Trophoblast cell (in vitro differentiated cells and primary cell): Measurements from ENCODE around the gene ARNT2.

Source experiments
- DNase-seq, 2 donors: peaks; one replicate each; pipeline ENCODE4 v3.0.0-alpha.2; 2016
- H2AFZ ChIP-seq: 2 replicates; pipeline ENCODE4 v1.6.1; 2013; ENCODE audit warnings: low read length, moderate library complexity, mild to moderate bottlenecking; ENCODE audit not compliant: insufficient read depth, poor library complexity
- H2AK5ac ChIP-seq: 2 replicates; pipeline ENCODE4 v1.6.1; 2013; ENCODE audit warnings: mild to moderate bottlenecking, low read length
- H2BK120ac ChIP-seq: 2 replicates; pipeline ENCODE4 v1.6.1; 2013; ENCODE audit warnings: low read length, mild to moderate bottlenecking, moderate library complexity; ENCODE audit not compliant: insufficient read depth, poor library complexity
- H2BK12ac ChIP-seq: 2 replicates; pipeline ENCODE4 v1.6.1; 2013; ENCODE audit warnings: mild to moderate bottlenecking, low read length, moderate library complexity
- H2BK5ac ChIP-seq: 2 replicates; pipeline ENCODE4 v1.6.1; 2013; ENCODE audit warnings: low read length, low read depth, moderate library complexity, mild to moderate bottlenecking; ENCODE audit not compliant: poor library complexity
- H3K14ac ChIP-seq: 2 replicates; pipeline ENCODE4 v1.6.1; 2013; ENCODE audit warnings: mild to moderate bottlenecking, low read length
- H3K18ac ChIP-seq: 2 replicates; pipeline ENCODE4 v1.6.1; 2013; ENCODE audit warnings: mild to moderate bottlenecking, low read length
- H3K23ac ChIP-seq: 2 replicates; pipeline ENCODE4 v1.6.1; 2013; ENCODE audit warnings: low read length
- H3K27ac ChIP-seq: 2 replicates; pipeline ENCODE4 v1.5.1; 2013; ENCODE audit warnings: low read depth, mild to moderate bottlenecking, inconsistent platforms, low read length, moderate library complexity
- H3K27me3 ChIP-seq: 2 replicates; pipeline ENCODE4 v1.6.1; 2013; ENCODE audit warnings: inconsistent platforms, mild to moderate bottlenecking, low read length, moderate library complexity; ENCODE audit not compliant: insufficient read depth
- H3K36me3 ChIP-seq, 2 experiments: 1 replicate in 1 of 2; 2 replicates in 1 of 2; pipeline ENCODE4 v1.6.1; 2013; ENCODE audit warnings: low read length in 2 of 2, mild to moderate bottlenecking in 2 of 2, moderate library complexity in 1 of 2; ENCODE audit not compliant: insufficient read depth in 2 of 2, control insufficient read depth in 1 of 2
- H3K4ac ChIP-seq: 2 replicates; pipeline ENCODE4 v1.6.1; 2013; ENCODE audit warnings: low read depth, mild to moderate bottlenecking, low read length, moderate library complexity
- H3K4me1 ChIP-seq, 2 experiments: 1 replicate in 1 of 2; 2 replicates in 1 of 2; pipeline ENCODE4 v1.6.1; 2013; ENCODE audit warnings: low read length in 2 of 2, mild to moderate bottlenecking in 2 of 2, moderate library complexity in 1 of 2; ENCODE audit not compliant: insufficient read depth in 2 of 2, control insufficient read depth in 1 of 2
- H3K4me2 ChIP-seq: 2 replicates; pipeline ENCODE4 v1.6.1; 2013; ENCODE audit warnings: inconsistent platforms, mild to moderate bottlenecking, low read length, moderate library complexity
- H3K4me3 ChIP-seq: 2 replicates; pipeline ENCODE4 v1.5.1; 2013; ENCODE audit warnings: mild to moderate bottlenecking, low read depth, low read length, inconsistent platforms
- H3K79me1 ChIP-seq: one replicate; pipeline ENCODE4 v1.6.1; 2013; ENCODE audit warnings: low read length
- H3K79me2 ChIP-seq: 2 replicates; pipeline ENCODE4 v1.6.1; 2013; ENCODE audit warnings: low read length, mild to moderate bottlenecking; ENCODE audit not compliant: control insufficient read depth, insufficient read depth, poor library complexity
- H3K9ac ChIP-seq: 2 replicates; pipeline ENCODE4 v1.6.1; 2013; ENCODE audit warnings: mild to moderate bottlenecking, low read length
- H3K9me3 ChIP-seq: 2 replicates; pipeline ENCODE4 v1.6.1; 2013; ENCODE audit warnings: low read depth, mild to moderate bottlenecking, control low read depth, inconsistent platforms, low read length; ENCODE audit not compliant: insufficient read depth
- H4K12ac ChIP-seq: 2 replicates; pipeline ENCODE4 v1.6.1; 2013; ENCODE audit warnings: low read depth, mild to moderate bottlenecking, low read length, moderate library complexity
- H4K8ac ChIP-seq: 2 replicates; pipeline ENCODE4 v1.6.1; 2013; ENCODE audit warnings: low read depth, mild to moderate bottlenecking, low read length, moderate library complexity
- H4K91ac ChIP-seq: one replicate; pipeline ENCODE4 v1.6.1; 2013; ENCODE audit warnings: low read depth, mild to moderate bottlenecking, low read length, moderate library complexity
- WGBS: extraction: QIAGEN DNeasy Blood & Tissue Kit; methylation state at CpG from one replicate; pipeline ENCODE4 v1.1.7; 2013; ENCODE audit warnings: missing lambda C conversion rate; ENCODE audit not compliant: insufficient read length, insufficient coverage; ENCODE audit errors: extremely low coverage; 5-methylcytosine and 5-hydroxymethylcytosine counted together

ARNT2 gene

DNA sequence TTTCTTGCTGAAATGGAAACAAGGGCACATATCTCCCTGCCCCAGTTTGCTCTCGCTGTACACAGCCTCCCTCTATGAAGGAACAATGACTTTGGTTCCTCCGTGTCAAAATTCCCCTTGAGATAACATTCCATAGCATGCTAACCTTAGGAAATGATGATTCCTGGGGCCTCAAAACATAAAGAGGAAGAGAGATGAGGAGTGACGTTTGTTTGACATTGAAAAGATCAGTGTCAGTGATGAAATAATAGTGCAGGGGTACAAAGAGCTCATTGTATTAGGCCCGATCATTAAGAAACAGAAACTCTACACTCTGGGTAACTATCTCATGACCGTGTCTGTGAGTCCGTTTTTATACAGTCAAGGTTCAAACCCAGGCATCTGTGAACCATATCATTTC is 55.2 kb downstream of the ARNT2 start:
- Histone ChIP-seq H2BK120ac (no peak overlapping the region), H2BK12ac (no peak overlapping the region), H3K9ac (no peak overlapping the region), H3K14ac (no peak overlapping the region), H3K4me3 (no peak overlapping the region), H3K79me2 (no peaks in the 10 kb centered on the region), H3K4me1 (no peaks in the 10 kb centered on the region), H3K27me3 (no peaks in the 10 kb centered on the region), H2BK5ac (no peak overlapping the region), H4K12ac (no peak overlapping the region), H3K79me1 (no peaks in the 10 kb centered on the region), H3K4me2 (no peak overlapping the region), H2AFZ (no peak overlapping the region), H3K4ac (no peak overlapping the region), H3K36me3 (no peaks in the 10 kb centered on the region), H4K8ac (no peak overlapping the region), H3K23ac (no peak overlapping the region), H4K91ac (no peak overlapping the region), H3K18ac (no peak overlapping the region), H3K27ac (no peak overlapping the region), H3K9me3 (peaks cover 2% of the 10 kb centered on the region), H2AK5ac (no peak overlapping the region)
- no peak for DNase-seq
- no CpG with 5 or more reads among the region's 6 CpGs for WGBS

- no peak overlapping the region for H3K4me2 ChIP-seq
- H2BK12ac ChIP-seq = no peak overlapping the region
- peaks cover 2% of the 10 kb centered on the region for H3K9me3 ChIP-seq
- no peaks in the 10 kb centered on the region for H3K79me1 ChIP-seq
- H4K91ac ChIP-seq = no peak overlapping the region
- H3K27ac ChIP-seq = no peak overlapping the region
- H2BK5ac ChIP-seq = no peak overlapping the region
- no peak overlapping the region for H4K8ac ChIP-seq
- no peak overlapping the region for H2AFZ ChIP-seq
- no peaks in the 10 kb centered on the region for H3K79me2 ChIP-seq
- H3K18ac ChIP-seq = no peak overlapping the region
- no peaks in the 10 kb centered on the region for H3K4me1 ChIP-seq
- no peak for DNase-seq
- no CpG with 5 or more reads among the region's 3 CpGs for WGBS
- H3K23ac ChIP-seq = no peak overlapping the region
- no peak overlapping the region for H2BK120ac ChIP-seq
- H3K14ac ChIP-seq = no peak overlapping the region
- no peaks in the 10 kb centered on the region for H3K27me3 ChIP-seq
- no peak overlapping the region for H2AK5ac ChIP-seq
- no peak overlapping the region for H4K12ac ChIP-seq
- H3K4me3 ChIP-seq = no peak overlapping the region
- no peak overlapping the region for H3K4ac ChIP-seq
- H3K36me3 ChIP-seq = no peaks in the 10 kb centered on the region
- H3K9ac ChIP-seq = no peak overlapping the region
Observed at GRCh38 chr15:80459818-80460217, 55.6 kb downstream of the ARNT2 start.

DNA sequence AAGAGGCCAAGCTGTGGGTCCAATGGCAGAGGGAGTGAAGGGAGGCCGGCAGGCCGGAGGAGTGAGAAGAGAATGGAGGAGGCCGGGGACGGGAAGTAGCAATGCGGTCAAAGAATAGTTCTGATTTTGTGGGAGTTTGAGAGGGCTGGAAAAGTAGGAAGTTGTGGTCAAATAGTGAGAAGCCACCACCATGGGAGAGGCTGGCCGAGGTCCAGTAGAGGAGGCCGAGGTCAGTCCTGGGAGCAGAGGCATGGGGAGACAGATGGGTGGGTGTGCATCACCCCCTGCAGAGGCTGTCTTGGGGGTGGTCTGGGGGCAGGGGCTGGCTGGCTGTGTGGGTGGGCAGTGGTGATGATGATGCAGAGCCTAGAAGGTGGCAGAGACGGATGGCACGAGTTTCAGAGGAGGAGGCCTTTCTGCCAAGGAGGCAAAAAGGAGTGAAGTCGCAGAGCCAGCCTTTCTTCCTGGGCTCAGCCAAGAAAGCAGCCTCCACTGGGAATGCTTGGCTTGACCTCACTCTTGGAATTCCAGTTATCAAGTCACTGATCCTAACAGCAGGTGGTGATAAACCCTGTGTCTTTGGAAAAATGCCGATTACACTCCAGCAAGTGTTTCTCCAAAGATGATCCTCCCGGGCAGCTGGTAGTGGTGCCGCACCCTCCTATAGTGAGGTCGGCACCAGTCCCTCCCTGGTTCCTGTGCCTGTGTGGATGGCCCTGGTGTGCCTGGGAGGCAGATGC is 57.3 kb downstream of the ARNT2 start:
- Histone ChIP-seq H2BK5ac (no peak overlapping the region), H2AFZ (no peak overlapping the region), H3K27me3 (no peaks in the 10 kb centered on the region), H4K8ac (no peak overlapping the region), H3K4ac (no peak overlapping the region), H3K9me3 (peaks cover 2% of the 10 kb centered on the region), H3K18ac (no peak overlapping the region), H4K12ac (no peak overlapping the region), H3K9ac (no peak overlapping the region), H2AK5ac (no peak overlapping the region), H3K36me3 (no peaks in the 10 kb centered on the region), H3K4me3 (no peak overlapping the region), H3K14ac (no peak overlapping the region), H3K79me1 (no peaks in the 10 kb centered on the region), H3K23ac (no peak overlapping the region), H4K91ac (no peak overlapping the region), H3K27ac (no peak overlapping the region), H2BK120ac (no peak overlapping the region), H3K4me1 (no peaks in the 10 kb centered on the region), H2BK12ac (no peak overlapping the region), H3K79me2 (no peaks in the 10 kb centered on the region), H3K4me2 (no peak overlapping the region)
- no CpG with 5 or more reads among the region's 14 CpGs for WGBS
- peak; percentile 72 to 87 for DNase-seq

GRCh38 chr15:80462111-80462510 is 57.9 kb downstream of the ARNT2 start:
- H3K23ac ChIP-seq = no peak overlapping the region
- no peak overlapping the region for H3K27ac ChIP-seq
- H2BK5ac ChIP-seq = no peak overlapping the region
- no peaks in the 10 kb centered on the region for H3K27me3 ChIP-seq
- no peaks in the 10 kb centered on the region for H3K79me1 ChIP-seq
- no peak overlapping the region for H4K8ac ChIP-seq
- H4K91ac ChIP-seq = no peak overlapping the region
- WGBS = no CpG with 5 or more reads among the region's 6 CpGs
- peaks cover 2% of the 10 kb centered on the region for H3K9me3 ChIP-seq
- H3K14ac ChIP-seq = no peak overlapping the region
- no peaks in the 10 kb centered on the region for H3K79me2 ChIP-seq
- H3K18ac ChIP-seq = no peak overlapping the region
- H2AFZ ChIP-seq = no peak overlapping the region
- DNase-seq = peak; percentile 70 to 81
- H3K4me3 ChIP-seq = no peak overlapping the region
- no peak overlapping the region for H2BK12ac ChIP-seq
- H3K9ac ChIP-seq = no peak overlapping the region
- no peak overlapping the region for H3K4ac ChIP-seq
- H4K12ac ChIP-seq = no peak overlapping the region
- no peak overlapping the region for H2AK5ac ChIP-seq
- H3K4me1 ChIP-seq = no peaks in the 10 kb centered on the region
- no peak overlapping the region for H3K4me2 ChIP-seq
- H3K36me3 ChIP-seq = no peaks in the 10 kb centered on the region
- no peak overlapping the region for H2BK120ac ChIP-seq
